Motor neuron (in vitro differentiated cells): Measurements from ENCODE around the gene DAGLB. TPM values are rescaled to one million over a fixed set of nuclear protein-coding genes. Genes with fewer than 3 reads are reported as not detected.
"Not testable (repeated sequence)": the region's sequence is repeated elsewhere in the genome, so short reads cannot be mapped to it uniquely, and the experiment has no call there.

ENCODE experiments used
- ATAC-seq, 8 experiments: fragments of 200-7000 bp; cut with Tn5 transposase; replicated peaks in 6 of 8; 2 replicates each; pipeline ENCODE4 v1.8.0; 2021; ENCODE audit warnings: mild to moderate bottlenecking in 8 of 8, moderate library complexity in 8 of 8
- H3K27ac ChIP-seq, 2 donors: fragments of 250-450 bp; sonication (Bioruptor Pico); 2 replicates each; pipeline ENCODE4 v1.9.0; 2021; ENCODE audit warnings: antibody characterized with exemption in 2 of 2, mild to moderate bottlenecking in 2 of 2, moderate library complexity in 1 of 2
- H3K4me1 ChIP-seq, 2 donors: fragments of 250-450 bp; sonication (Bioruptor Pico); replicated peaks in 1 of 2; 2 replicates each; pipeline ENCODE4 v1.6.1; 2021; ENCODE audit warnings: antibody characterized with exemption in 2 of 2, mild to moderate bottlenecking in 2 of 2, moderate library complexity in 1 of 2
- H3K4me3 ChIP-seq, 5 donors: fragments of 250-450 bp; sonication (Bioruptor Pico); 2 replicates each; pipeline ENCODE4 v1.9.0; 2021; ENCODE audit warnings: antibody characterized with exemption in 5 of 5, mild to moderate bottlenecking in 5 of 5, moderate library complexity in 4 of 5
- WGBS, 10 experiments: fragments of 450-650 bp; shearing (Covaris generic); methylation state at CpG; one replicate each; pipeline ENCODE4 v1.0.0; 2022; 5-methylcytosine and 5-hydroxymethylcytosine counted together
- in situ Hi-C, 9 experiments: fragments of 400-800 bp; cut with MboI; loops; one replicate each; pipeline ENCODE4 v1.15.0; 2021; ENCODE audit warnings: low sequenced_read_pairs in 9 of 9, low pct_unique_long_range_greater_than_20kb in 2 of 9; ENCODE audit not compliant: unreplicated experiment in 9 of 9
- total RNA-seq, 8 experiments: library from RNA; unstranded; fragments of 300-600 nt; gene quantifications; 2 replicates each; pipeline versions ENCODE4 v1.2.3 to v1.2.4, GENCODE V29; 2022

Gene DAGLB
- total RNA-seq, 8 experiments from 2014 or later, result 13.3 to 20.6 (median 17.9) TPM

GRCh38 chr7:6480323-6480660, 32.5 kb upstream of the DAGLB start:
- no peak overlapping the region for H3K4me3 ChIP-seq
- H3K27ac ChIP-seq, result no peak overlapping the region
- peaks cover 11 to 13% of the 10 kb centered on the region in 2 donors for H3K4me1 ChIP-seq
- no peak for ATAC-seq
- 6 to 100% (median 83%) methylated on average over 1 to 5 of the region's 5 CpGs; no CpG with 5 or more reads in 2 of the 10 experiments for WGBS, 10 experiments
- in situ Hi-C loops, result no loop called here

DNA sequence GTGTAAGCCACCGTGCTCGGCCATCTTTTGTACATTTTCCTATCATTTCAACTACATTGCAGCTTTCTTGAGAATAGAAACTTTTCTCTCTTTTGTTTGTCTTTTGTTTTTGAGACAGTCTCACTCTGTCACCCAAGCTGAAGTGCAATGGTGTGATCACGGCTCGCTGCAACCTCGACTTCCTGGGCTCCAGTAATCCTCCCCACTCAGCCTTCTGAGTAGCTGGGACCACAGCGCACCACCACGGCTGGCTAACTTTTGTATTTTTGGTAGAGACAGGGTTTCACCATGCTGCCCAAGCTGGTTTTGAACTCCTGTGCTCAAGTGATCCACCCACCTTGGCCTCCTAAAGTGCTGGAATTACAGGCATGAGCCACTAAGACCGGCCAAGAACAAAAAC, 31.3 kb upstream of the DAGLB start:
- ATAC-seq, result no peak
- Histone ChIP-seq H3K27ac (no peak overlapping the region), H3K4me3 (no peak overlapping the region), H3K4me1 (peaks cover 9 to 11% of the 10 kb centered on the region in 2 donors)
- in situ Hi-C loops, result no loop called here
- 65 to 100% (median 92%) methylated on average over 1 to 6 of the region's 8 CpGs; no CpG with 5 or more reads in 1 of the 10 experiments for WGBS, 10 experiments

DNA sequence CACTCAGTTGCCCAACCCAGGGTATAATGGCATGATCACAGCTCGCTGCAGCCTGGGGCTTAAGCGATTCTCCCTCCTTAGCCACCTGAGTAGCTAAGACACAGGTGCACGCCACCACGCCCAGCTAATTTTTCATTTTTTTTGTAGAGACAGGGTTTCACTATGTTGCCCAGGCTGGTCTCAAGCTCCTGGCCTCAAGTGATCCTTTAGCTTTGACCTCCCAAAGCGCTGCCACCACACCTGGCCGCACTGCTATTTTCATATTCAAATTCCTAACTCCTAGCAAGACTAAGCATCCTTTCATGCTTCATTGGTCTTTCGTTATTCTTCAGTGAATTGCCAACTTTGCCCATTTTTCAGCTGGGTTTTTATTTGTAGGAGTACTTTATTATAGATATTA, 30.4 kb upstream of the DAGLB start:
- ATAC-seq, result no peak
- in situ Hi-C loops, result no loop called here
- 81 to 100% (median 96%) methylated on average over 1 to 7 of the region's 7 CpGs for WGBS, 10 experiments

GRCh38 chr7:6477318-6477660, 29.5 kb upstream of the DAGLB start:
- Histone ChIP-seq H3K4me1 (peaks cover 7 to 8% of the 10 kb centered on the region in 2 donors), H3K27ac (no peak overlapping the region), H3K4me3 (no peak overlapping the region)
- ATAC-seq, result no peak
- in situ Hi-C loops, result no loop called here
- 60 to 80% (median 71%) methylated on average over 1 of the region's 1 CpG; no CpG with 5 or more reads in 7 of the 10 experiments for WGBS, 10 experiments

More for the DNA sequence above, 30.4 kb upstream of the DAGLB start:
- Histone ChIP-seq H3K4me1 (peaks cover 9 to 11% of the 10 kb centered on the region in 2 donors), H3K4me3 (no peak overlapping the region), H3K27ac (no peak overlapping the region)

- peak in 2 of 8 experiments; percentile 7 to 36 for ATAC-seq
- no peak overlapping the region for H3K4me3 ChIP-seq
- peaks cover 3 to 4% of the 10 kb centered on the region in 2 donors for H3K4me1 ChIP-seq
- no peak overlapping the region for H3K27ac ChIP-seq
- in situ Hi-C loops, result no loop called here
- 60 to 100% (median 88%) methylated on average over 1 to 7 of the region's 7 CpGs; no CpG with 5 or more reads in 4 of the 10 experiments for WGBS, 10 experiments
Measured at GRCh38 chr7:6476596-6477317, 29.0 kb upstream of the DAGLB start.

- no peak overlapping the region for H3K27ac ChIP-seq
- in situ Hi-C loops, result no loop called here
- no peaks in the 10 kb centered on the region for H3K4me1 ChIP-seq
- no peak overlapping the region for H3K4me3 ChIP-seq
- peak in 2 of 8 experiments; percentile 20 to 26 for ATAC-seq
- WGBS, 10 experiments, result 55 to 100% (median 83%) methylated on average over 1 to 3 of the region's 3 CpGs; no CpG with 5 or more reads in 5 of the 10 experiments
Measured at GRCh38 chr7:6475433-6476186, 27.9 kb upstream of the DAGLB start.

DNA sequence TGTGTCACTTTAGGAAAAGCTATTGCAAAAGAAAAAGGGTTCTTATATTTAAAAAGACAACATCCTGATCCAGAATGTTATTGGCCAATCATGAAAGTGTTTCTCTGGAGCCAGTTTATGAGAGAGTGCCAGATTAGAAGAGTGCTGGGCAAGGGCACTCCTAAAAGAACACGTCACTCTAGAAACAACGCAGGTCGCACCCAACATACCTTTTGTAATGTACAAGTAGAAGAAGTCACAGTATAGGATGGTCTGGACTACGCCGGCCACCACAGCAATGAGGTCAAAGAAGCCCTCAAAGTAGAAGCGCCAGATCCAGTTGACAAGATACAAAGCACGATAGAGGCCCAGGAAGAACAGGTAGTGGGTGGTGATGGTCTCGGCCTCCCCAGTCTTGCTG, 18.1 kb upstream of the DAGLB start:
- H3K27ac ChIP-seq, result no peak overlapping the region
- WGBS, 10 experiments, result 87 to 100% (median 96%) methylated on average over 2 to 8 of the region's 8 CpGs; no CpG with 5 or more reads in 1 of the 10 experiments
- in situ Hi-C loops, result no loop called here

DNA sequence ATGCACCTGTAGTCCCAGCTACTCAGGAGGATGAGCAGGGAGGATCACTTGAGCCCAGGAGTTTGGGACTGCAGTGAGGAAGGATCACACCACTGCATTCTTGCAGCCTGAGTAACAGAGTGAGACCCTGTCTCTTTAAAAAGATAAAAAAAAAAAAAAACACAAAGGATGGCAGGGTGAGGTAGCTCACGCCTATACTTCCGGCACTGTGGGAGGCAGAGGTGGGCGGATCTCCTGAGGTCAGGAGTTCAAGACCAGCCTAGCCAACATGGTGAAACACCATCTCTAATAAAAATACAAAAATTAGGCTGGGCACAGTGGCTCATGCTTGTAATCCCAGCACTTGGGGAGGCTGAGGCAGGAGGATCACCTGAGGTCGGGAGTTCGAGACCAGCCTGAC, 15.9 kb upstream of the DAGLB start:
- in situ Hi-C loops, H3K27ac ChIP-seq, H3K4me1 ChIP-seq, H3K4me3 ChIP-seq: not testable (repeated sequence)
- ATAC-seq, result peak in 4 of 8 experiments; percentile 18 to 48 (median 37)
- 60 to 100% (median 100%) methylated on average over 1 to 4 of the region's 5 CpGs; no CpG with 5 or more reads in 1 of the 10 experiments for WGBS, 10 experiments

More for the DNA sequence above, 18.1 kb upstream of the DAGLB start:
- Histone ChIP-seq H3K4me1 (no peaks in the 10 kb centered on the region), H3K4me3 (no peak overlapping the region)
- ATAC-seq, result no peak

DNA sequence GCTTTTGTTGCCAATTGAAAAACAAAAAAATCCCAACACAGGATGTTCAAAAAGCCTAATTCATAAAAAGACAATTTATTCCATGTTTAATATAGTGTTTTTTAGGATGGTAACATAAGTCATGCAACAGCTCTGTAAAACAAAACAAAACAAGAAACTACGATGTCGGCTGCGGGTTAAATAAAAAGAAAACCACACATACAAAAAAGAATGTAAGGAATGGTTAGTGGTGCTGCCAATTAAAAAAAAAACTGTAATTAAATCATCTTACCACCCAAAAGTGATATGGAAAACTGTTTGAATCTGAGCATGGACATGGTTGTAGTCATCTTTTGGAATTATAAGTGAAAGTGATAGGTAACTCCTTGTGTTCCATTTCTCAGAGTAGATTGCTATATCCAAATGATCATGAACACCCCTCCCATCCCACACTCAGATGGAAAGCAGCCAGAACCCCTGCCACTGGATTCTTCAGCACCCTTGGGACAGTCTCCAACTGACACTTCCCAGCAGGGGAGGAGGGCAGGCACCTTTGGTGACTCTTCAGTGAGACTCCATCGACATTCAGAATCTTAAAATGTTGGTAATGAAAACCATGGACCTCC, 14.3 kb upstream of the DAGLB start:
- Histone ChIP-seq H3K4me1 (no peaks in the 10 kb centered on the region), H3K27ac (no peak overlapping the region), H3K4me3 (no peak overlapping the region)
- in situ Hi-C loops, result no loop called here
- 10 to 100% (median 95%) methylated on average over 1 to 4 of the region's 4 CpGs for WGBS, 10 experiments
- ATAC-seq, result no peak

- ATAC-seq, result peak in 1 of 8 experiments; percentile 17
- in situ Hi-C loops, result no loop called here
Measured at GRCh38 chr7:6460990-6461584, 13.3 kb upstream of the DAGLB start.

GRCh38 chr7:6460303-6460702, 12.5 kb upstream of the DAGLB start:
- no peak overlapping the region for H3K4me3 ChIP-seq
- in situ Hi-C loops, result no loop called here
- no peak overlapping the region for H3K27ac ChIP-seq
- no peaks in the 10 kb centered on the region for H3K4me1 ChIP-seq
- ATAC-seq, result no peak
- 40 to 100% (median 89%) methylated on average over 2 to 6 of the region's 6 CpGs; no CpG with 5 or more reads in 2 of the 10 experiments for WGBS, 10 experiments

More at GRCh38 chr7:6460990-6461584, 13.3 kb upstream of the DAGLB start:
- H3K27ac ChIP-seq, result no peak overlapping the region
- no peak overlapping the region for H3K4me3 ChIP-seq
- 88 to 100% (median 92%) methylated on average over 4 to 8 of the region's 11 CpGs; no CpG with 5 or more reads in 3 of the 10 experiments for WGBS, 10 experiments
- H3K4me1 ChIP-seq, result no peaks in the 10 kb centered on the region

DNA sequence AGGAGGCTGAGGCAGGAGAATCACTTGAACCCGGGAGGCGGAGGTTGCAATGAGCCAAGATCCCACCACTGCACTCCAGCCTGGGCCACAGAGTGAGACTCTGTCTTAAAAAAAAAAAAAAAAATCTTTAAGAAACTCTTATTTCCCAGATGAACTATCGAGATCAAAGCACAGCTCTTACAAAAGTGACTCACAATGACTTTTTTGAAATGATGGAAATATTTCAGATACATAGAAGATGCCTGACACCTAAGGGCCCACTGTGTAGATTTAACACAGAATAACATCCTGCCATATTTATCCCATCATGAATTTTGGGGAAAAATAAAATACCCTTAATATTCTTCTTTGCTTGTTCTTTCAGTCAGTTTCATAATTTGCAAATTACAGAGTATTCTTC, 10.9 kb upstream of the DAGLB start:
- 29 to 100% (median 90%) methylated on average over 1 to 3 of the region's 3 CpGs; no CpG with 5 or more reads in 3 of the 10 experiments for WGBS, 10 experiments
- H3K4me1 ChIP-seq, H3K27ac ChIP-seq, H3K4me3 ChIP-seq, in situ Hi-C loops, ATAC-seq: not testable (repeated sequence)

GRCh38 chr7:6453734-6454133, 6.0 kb upstream of the DAGLB start:
- Histone ChIP-seq H3K4me3 (no peak overlapping the region), H3K27ac (no peak overlapping the region), H3K4me1 (no peaks in the 10 kb centered on the region)
- in situ Hi-C loops, result no loop called here
- WGBS, 10 experiments, result 17 to 100% (median 92%) methylated on average over 1 to 4 of the region's 4 CpGs; no CpG with 5 or more reads in 3 of the 10 experiments
- peak in 5 of 8 experiments; percentile 12 to 74 (median 52) for ATAC-seq
